ENCODE data around the gene OTOP2.
A peak's percentile ranks its signal among the peaks of the same experiment; 100 is the strongest.

OTOP2 gene, protein sequence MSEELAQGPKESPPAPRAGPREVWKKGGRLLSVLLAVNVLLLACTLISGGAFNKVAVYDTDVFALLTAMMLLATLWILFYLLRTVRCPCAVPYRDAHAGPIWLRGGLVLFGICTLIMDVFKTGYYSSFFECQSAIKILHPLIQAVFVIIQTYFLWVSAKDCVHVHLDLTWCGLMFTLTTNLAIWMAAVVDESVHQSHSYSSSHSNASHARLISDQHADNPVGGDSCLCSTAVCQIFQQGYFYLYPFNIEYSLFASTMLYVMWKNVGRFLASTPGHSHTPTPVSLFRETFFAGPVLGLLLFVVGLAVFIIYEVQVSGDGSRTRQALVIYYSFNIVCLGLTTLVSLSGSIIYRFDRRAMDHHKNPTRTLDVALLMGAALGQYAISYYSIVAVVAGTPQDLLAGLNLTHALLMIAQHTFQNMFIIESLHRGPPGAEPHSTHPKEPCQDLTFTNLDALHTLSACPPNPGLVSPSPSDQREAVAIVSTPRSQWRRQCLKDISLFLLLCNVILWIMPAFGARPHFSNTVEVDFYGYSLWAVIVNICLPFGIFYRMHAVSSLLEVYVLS

DNA sequence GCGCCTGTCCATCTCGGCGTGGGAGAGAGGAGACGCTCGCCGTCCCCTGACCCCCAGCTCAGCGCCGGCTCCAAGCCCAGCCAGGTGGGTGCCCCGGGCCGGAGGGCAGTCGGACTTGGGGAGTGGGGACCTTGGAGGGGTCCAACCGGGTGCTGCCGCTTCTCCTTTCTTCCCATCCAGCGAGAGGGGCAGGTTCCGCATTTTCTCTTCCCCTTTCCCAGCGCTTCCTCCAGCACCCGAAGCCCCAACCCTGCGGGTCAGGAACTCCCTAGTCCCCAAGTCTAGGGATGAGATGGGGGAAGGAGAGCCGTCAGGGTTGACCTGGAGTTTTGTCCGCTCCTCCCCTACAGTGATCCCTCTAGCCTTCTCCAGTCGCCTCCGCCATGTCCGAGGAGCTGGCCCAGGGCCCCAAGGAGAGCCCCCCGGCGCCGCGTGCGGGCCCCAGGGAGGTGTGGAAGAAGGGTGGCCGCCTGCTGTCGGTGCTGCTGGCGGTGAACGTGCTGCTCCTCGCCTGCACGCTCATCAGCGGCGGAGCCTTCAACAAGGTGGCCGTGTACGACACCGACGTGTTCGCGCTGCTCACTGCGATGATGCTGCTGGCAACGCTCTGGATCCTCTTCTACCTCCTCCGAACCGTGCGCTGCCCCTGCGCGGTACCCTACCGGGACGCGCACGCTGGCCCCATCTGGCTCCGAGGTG is at the start of gene OTOP2:
OTOP2 (plus strand) TSS at position 24 of the 699 bp plus-strand sequence; CDS start at position 384, 360 bp downstream.
- no peak for DNase-seq

DNA sequence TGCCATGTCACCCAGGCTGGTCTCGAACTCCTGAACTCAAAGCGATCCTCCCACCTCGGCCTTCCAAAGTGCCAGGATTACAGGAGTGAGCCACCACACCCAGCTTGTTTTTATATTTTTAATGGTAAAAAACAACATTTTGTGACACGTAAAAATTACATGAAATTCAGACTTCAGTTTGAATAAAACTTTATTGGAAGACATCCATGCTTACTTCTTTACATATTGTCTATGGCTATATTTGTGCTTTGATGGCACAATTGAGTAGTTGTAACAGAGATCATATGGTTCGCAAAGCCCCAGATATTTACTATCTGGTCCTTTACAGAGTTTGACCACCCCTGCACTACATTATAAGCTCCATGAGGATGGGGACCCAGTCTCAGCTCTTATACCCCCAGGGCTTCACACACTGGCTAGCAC is 49.4 kb upstream of the OTOP2 start:
- no peak for DNase-seq

DNA sequence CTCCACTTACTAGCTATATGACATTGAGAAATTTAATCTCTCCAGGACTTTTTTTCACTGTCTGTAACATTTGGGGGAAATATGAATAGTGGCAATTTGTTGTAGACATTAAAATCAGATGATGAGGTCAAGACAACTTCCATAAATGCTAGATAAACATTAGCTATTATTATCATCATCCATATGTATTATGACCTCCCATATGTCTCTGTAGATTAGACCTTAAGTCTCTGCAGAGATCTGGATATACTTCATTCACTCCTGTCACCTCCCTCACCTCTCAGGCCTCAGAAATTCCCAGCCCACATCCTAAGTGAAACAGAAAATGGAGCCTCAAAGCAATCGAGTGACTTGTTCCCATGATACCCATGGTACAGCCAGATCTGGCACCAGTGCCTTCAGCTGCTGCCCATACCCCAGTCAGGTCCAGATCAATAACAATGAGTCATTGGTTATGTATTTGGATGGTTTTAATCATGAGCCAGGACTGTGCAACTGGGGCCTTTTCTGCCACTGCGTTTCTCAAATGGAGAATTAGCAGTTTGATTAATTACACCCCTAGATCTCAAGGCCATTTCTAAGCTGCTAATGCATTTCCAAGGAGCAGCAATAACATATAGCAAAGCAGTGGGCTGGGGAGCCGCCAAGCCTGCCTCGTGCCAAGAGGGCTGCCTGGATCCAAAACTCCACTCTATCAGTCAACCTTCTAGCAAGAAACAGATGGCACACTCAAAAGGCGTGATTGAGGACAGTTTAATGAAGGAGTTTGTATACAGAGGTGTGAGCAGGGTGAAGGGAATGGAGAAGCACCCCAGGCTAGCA is 48.7 kb upstream of the OTOP2 start:
- peak; percentile 36 for DNase-seq

DNA sequence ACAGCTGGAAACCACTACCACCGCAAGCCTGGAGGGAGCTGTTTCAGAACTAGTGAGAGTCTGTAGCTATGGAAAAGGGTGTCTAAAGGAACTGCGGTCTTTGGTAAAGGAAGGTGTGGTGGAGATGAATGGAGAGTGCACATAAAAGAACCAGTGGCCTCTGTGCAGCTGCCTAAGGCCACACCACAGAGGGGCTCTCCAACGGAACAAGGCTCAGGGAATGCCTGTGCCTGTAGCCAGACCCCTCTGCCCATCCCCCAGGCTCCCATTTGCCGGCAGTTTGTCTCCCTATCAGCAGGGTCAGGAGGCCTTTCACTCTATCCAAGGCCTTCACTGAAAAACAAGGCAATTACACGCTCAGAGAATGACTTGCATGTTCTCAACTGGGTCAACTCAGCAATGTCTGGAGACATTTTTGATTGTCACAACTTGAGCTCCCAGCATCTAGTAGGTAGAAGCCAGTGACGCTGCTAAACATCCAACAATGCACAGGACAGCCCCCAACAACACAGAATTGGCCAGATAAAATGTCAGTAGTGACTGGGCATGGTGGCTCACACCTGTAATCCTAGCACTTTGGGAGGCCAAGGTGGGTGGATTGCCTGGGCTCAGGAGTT is 48.0 kb upstream of the OTOP2 start:
- DNase-seq = no peak

DNA sequence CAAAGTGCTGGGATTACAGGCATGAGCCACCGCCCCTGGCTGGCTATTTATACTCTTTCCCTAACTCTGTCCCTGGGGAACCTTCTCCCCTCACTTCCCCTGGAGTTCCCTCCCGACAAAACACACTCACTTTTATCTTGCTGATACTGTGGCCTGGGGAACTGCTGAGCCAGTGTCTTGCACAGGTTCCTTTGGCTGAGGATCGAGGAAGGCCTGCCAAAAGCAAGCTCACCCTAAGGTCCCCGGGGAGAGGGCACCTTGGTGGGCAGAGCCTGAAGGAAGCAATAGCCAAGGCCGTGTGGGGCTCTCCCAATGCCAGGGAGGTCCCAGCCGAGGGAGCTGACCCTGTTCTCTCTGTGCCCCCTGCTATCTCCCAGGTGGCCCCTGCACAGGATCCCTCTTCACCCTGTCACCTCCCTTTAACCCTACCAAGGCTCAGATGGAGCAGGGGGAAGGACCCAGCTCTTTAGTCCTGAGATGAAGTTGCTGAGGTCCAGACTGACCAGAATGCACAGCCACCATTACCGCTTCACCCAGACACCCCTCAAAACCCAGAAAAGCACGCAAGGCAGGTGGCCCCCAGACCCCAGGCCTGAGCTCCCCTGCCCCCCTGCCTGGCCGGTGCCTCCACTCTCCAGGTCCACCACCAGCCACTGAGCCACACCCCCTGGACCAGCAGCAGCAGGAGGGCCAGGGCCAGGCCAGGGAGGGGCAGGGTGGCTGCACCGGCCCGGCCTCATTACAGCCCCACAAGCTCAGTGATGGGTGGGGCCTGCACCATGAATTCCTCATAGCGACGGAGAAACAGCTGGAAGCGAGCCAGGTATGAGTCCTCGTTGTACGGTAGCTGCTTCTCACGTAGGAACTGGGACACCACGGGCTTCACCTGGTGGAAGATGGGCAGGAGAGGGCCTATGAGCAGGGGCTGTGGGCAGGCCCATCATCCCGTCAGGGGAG is 46.2 kb upstream of the OTOP2 start:
- DNase-seq = no peak

DNA sequence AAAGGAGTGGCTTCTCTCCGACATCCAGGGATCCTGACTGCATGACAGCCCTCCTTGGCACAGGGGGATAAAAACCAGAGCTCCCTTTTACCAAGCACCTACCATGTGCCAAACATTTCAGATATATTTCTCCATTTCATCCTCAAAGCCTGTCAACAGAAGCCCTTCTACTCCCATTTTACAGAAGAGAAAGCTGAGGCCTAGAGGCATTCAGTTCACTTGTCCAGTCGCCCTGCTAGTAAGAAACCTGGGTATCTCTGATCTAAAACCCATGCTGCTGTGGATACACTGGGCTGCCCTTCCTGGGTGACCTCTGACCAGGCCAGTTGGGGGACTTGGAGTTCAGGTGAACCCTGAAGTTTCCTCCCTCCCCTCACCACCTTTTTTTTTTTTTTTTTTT is 45.4 kb upstream of the OTOP2 start:
- no peak for DNase-seq

DNA sequence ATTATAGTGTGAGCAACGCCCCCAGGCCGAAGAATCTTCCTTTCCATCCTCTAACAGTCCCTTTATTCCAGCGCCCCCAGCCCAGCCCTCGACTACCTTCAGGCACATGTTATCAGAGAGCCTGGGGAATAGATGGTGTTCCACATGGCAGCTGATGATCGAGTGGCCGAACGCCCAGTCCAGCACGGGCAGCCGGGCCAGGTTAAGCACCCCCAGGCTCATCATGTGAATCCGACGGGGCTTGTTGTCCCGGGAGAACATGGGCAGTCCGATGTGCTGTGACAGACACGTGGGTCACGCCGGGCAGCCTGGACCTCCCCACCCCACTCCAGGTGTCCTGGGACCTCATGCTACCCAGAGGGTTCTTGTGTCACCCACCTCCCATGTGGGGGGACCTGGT is 44.8 kb upstream of the OTOP2 start:
- no peak for DNase-seq

DNA sequence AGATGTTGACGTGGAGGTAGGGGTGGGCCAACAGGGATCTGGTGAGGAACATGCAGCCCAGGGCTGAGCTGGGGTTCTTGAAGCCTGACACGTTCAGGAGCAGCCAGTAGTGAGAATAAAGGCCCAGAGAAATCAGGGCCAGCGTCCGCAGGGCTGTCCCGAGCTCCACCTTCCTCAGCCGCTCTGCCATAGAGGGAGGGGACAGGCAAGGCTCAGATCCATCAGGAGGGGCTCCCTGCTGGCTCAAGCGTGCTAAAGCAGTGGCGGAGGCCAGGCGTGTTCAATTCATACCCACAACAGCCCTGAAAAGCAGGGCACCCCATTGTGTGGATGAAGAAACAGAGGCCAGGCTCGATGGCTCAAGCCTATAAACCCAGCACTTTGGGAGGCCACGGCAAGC is 43.0 kb upstream of the OTOP2 start:
- no peak for DNase-seq

DNA sequence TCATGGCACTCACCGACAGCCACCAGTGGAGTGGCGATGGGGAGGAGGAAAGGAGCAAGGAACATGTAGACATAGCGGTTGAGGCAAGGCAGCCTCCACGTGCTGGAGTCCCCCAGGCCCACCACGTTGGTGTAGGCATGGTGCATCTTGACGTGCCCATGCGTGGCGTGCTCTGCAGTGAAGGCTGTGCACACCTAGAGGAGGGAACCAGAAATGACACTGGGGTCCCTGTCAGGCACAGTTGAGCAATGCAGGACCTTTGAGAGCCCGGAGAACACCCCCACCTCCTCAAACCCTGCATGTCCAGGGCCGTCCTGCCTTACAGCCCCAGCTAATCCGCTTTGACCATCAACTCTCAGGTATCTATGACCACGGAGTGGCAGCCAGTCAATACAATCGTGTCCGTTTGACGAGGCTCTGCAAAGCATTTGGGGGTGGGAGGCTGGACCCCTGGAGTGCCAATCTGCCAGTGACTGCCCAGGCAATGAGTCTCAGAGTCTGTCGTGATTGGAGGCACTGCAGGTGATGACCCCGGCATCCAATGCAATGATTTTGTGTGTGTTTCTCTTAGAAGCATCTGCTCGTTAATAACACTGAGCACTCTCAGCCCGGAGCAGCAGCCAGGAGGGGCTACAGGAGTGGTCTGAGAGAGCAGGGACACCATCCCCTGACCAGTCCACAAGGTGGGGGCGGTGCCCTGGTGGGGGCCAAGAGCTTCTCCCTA is 41.4 kb upstream of the OTOP2 start:
- DNase-seq = no peak

DNA sequence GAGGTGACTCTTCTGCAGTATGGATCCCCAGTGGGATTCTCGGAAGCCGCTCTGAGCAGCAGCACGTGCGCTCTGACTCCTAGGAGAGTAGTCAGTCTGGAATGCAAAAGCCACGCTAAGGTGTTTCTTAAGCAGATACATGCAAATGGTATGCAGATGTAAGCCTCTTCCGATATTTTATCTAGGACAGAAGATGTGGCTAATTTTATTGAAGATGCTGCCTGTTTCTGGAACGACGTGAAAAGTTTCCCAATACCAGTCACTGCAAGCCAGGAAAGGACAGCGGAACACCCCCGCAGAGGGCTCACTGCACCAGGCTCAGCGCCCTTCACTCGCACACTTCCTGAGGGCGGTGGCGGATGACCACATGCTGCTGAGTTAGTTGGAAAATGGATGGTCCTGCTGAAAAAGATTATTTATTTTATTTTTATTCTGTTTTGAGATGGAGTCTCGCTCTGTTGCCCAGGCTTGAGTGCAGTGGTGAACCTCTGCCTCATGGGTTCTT is 40.8 kb upstream of the OTOP2 start:
- DNase-seq = no peak

DNA sequence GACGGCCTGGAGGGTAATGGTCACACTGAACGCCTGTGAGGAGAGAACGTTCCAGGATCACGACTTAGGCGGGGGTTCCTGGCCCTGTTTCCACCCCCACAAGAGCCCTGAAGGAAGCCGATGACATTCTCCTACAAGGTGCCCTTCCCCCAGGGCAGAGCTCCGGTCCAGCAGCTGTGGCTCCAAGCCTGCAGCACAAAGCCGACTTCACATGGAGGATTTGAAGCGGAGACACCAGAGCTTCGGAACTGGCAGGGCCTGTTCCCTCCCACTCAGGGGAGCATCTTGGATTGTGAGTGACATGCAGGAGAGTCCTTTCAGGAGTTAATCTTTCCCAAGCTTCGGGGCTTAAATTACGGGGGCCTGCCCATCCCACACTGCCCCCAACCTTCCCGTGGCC is 35.6 kb upstream of the OTOP2 start:
- no peak for DNase-seq

DNA sequence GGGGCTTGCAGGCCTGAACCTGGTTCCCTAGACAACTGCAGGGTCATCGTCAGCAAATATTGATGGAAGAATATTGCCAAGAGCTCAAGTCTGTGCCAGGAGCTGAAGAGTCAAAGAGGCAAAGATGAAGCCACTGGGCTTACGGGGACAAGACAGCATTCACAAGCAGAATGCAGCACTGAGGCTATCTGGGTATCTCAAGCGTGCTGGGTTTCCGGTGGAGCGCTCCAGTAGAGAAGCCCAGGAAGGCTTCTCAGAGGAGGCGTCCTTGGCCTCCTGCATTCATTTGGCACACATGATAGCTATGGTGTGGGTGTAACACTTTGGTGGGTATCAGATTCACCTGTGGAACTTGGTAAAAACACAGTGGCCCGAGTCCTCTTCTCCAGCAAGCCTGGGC is 33.5 kb upstream of the OTOP2 start:
- no peak for DNase-seq

DNA sequence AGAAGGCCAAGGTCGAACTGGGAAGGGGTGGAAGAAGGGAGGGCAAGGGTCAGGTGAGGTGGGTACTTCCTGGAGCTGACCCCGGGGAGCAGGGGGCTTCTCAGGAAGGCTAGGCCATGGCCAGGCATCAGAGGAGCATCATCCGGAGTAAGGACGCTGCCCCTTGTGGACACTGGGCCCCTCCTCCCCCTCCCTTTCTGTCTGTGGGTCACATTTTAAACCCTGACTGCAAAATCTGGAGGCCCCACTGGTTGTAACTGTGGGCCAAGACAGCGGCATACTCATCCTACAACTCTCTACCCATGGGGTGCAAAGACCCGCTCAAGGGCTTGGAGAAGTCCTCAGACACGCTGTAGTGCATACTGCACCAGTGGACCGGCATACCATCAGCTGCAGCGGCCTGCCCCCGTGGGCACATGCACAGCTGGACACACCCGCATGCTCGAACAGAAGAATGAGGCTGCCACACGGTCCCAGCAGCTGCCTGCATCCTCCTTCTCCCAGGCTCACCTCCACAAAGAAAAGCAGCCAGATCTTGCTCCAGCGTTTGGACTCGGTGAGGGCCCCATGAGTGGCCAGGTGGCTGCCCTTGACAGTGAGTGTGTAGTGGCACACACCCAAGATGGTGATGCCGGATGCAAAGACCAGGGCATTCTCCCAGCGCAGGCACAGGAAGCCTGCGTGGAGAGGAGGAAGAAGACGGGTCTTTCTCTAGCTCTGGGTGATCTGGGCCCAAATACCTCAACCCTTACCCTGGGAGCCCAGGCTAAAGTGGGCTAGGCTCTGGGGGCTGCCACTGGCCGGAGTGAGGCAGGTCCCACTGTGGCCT is 31.8 kb upstream of the OTOP2 start:
- no peak for DNase-seq

DNA sequence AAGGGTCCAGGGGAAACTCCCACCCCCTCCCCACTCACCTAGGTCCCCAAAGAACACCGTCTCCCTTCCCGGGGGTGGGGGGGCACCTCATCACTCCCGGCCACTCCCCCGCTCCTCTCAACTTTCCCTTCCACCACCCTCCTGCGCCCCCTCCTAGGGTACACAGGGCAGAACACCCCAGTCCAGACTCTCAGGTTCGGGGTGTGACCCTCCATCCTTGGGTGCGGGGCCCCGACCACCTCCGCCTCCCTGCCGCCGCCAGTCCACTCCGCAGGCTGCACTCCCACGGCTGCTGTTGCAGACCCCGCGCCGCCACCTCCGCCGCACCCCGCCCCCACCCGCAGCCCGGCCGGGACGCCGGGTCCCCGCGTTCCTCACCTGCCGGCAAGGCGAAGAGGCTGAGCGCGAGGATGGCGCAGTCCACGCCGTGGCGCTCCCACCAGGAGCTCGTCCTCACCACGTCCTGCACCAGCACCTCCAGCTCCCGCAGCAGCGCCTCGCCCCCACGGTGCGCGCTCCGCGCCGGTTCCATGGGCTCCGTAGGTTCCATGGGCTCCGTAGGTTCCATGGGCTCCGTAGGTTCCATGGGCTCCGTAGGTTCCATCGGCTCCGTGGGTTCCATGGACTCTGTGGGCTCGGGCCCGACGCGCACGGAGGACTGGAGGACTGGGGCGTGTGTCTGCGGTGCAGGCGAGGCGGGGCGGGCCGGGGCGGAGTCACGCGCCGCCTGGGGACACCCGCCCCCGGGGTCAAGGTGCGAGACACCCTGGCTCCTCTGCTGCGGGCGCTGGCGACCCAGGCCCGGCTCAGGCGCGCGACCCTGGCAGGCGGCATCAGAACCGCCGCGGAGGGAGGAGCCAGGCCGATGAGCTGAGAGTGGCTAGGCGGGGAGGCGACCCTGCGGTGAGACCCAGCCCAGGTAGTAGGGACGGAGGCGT is 30.8 kb upstream of the OTOP2 start, which contains the start of gene FADS6:
FADS6 (minus strand) TSS at position 660 of the 938 bp plus-strand sequence; CDS start at position 622, 38 bp downstream.
- no peak for DNase-seq

DNA sequence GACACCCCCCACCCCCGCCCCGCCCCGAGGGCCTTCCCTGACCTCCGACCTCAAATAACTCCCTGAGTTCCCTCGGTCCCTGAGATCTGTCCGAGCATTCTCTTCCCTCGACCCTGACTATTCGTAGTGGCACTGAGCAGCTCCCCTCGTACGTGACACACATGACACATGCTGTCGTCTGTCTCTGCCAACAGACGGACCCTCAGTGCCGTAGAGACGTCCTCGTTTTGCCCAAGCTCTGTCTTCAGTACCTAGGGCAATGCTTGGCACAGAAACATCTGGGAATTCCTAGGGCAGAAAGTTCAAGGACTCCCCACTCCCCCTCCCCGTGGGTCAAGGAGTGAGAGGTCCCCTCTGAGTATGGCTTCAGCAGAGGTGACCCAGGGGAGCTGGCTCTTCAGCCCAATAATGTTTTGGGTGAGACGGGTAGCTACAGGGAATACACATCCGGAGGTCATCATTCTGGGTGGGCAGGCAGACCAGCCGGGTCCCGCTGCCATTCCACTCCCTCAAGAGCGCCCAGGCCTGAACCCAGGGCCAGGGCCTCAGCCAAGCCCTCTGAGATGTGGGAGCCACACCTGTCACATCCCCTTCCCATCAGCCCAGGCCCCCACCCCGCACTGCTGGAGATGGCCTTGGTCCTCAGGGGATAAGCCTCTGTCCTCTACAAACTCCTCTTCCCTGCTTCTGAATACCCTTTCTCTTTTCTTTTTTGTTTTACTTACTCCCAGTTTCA is 30.0 kb upstream of the OTOP2 start:
- DNase-seq = no peak

DNA sequence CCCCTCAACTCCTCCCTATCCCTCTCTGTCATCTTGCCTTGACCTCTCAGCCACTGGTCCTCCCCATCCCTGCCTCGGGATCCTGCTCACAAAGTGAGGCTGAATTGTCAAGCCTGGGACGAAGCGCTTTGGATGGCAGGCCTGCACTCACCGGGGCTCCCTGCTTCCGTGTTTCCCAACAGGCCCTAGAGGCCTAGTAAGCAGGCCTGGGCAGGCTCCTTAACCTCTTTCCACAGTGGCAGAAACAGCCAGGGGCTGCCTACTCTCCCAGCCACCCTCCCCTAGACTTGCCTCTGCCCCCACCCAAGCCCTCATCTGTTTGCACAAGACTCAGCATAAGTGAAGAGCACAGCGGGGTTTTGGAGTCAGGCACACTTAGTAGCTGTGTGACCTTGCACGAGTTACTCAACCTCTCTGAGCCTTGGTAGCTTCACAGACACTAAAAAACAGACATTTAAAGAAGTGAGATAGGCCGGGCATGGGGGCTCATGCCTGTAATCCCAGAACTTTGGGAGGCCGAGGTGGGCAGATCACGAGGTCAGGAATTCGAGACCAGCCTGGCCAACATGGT is 25.6 kb upstream of the OTOP2 start:
- no peak for DNase-seq

DNA sequence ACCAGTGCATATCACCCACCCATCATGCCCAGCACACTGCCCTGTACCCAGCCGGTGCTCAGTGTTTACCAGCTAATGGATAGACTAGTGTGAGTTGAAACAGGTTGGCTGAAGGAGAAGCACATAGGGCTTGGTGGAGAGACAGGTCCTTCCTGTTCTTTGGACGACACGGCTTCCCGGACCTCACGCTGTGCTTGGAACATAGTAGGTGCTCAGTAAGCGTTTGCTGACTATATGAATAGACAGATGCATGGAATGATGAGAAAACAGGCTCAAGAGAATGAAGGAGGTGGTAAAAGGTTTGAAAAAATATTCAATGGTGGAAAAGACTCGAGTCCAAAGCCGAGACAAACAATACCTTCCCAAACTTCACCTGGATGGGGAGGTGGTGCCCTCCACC is 23.9 kb upstream of the OTOP2 start:
- no peak for DNase-seq

Data from NCI-H524 treated with DMSO at 0.1 percent for 48 hours (cell line).